Liver (tissue), 9 donors: ENCODE results near the gene AEN. TPM values are rescaled to one million over a fixed set of nuclear protein-coding genes. Genes with fewer than 3 reads are reported as not detected.

ENCODE experiments used
- DNase-seq: peaks from one replicate; pipeline ENCODE4 v3.0.0-alpha.2; 2017; ENCODE audit warnings: low spot score
- H3K27ac ChIP-seq, 2 donors: one replicate each; pipeline ENCODE4 v1.7.0; 2013; ENCODE audit warnings: inconsistent platforms in 2 of 2, low read length in 2 of 2, control low read depth in 1 of 2, low read depth in 1 of 2, mild to moderate bottlenecking in 1 of 2
- H3K27me3 ChIP-seq, 4 donors: one replicate each; pipeline versions ENCODE4 v1.6.1 to v1.7.0; 2013; ENCODE audit warnings: low read length in 3 of 4, inconsistent platforms in 1 of 4, mild to moderate bottlenecking in 1 of 4, moderate library complexity in 1 of 4; ENCODE audit not compliant: control insufficient read depth in 4 of 4, insufficient read depth in 4 of 4
- H3K36me3 ChIP-seq, 4 donors: one replicate each; pipeline versions ENCODE4 v1.6.1 to v1.7.0; 2013; ENCODE audit warnings: low read length in 3 of 4, mild to moderate bottlenecking in 3 of 4, low read depth in 1 of 4, moderate library complexity in 1 of 4; ENCODE audit not compliant: control insufficient read depth in 4 of 4, insufficient read depth in 3 of 4
- H3K4me1 ChIP-seq, 4 donors: one replicate each; pipeline versions ENCODE4 v1.6.1 to v1.7.0; 2013; ENCODE audit warnings: low read length in 3 of 4, mild to moderate bottlenecking in 3 of 4, moderate library complexity in 1 of 4; ENCODE audit not compliant: control insufficient read depth in 4 of 4, insufficient read depth in 4 of 4
- H3K4me3 ChIP-seq, 3 donors: one replicate each; pipeline versions ENCODE4 v1.6.1 to v1.7.0; 2013; ENCODE audit warnings: low read length in 3 of 3, control low read depth in 1 of 3, low read depth in 1 of 3, mild to moderate bottlenecking in 1 of 3
- H3K9ac ChIP-seq, 2 donors: one replicate each; pipeline ENCODE4 v1.7.0; 2013; ENCODE audit warnings: low read length in 2 of 2, mild to moderate bottlenecking in 2 of 2, moderate library complexity in 2 of 2, control low read depth in 1 of 2, low read depth in 1 of 2
- H3K9me3 ChIP-seq, 4 donors: one replicate each; pipeline versions ENCODE4 v1.6.1 to v1.7.0; 2013; ENCODE audit warnings: low read length in 3 of 4; ENCODE audit not compliant: control insufficient read depth in 4 of 4
- EGR1 ChIP-seq, 2 donors: IDR thresholded peaks; 2 replicates each; pipeline ENCODE4 v1.6.1; 2016 to 2018; ENCODE audit warnings: antibody characterized with exemption in 2 of 2, low read depth in 2 of 2
- FOXA1 ChIP-seq: IDR thresholded peaks from 2 replicates; pipeline ENCODE4 v1.6.1; 2016; ENCODE audit warnings: antibody characterized with exemption
- FOXA2 ChIP-seq: IDR thresholded peaks from 2 replicates; pipeline ENCODE4 v1.6.1; 2016; ENCODE audit warnings: antibody characterized with exemption
- HNF4G ChIP-seq: IDR thresholded peaks from 2 replicates; pipeline ENCODE4 v1.6.1; 2016; ENCODE audit warnings: antibody characterized with exemption
- JUND ChIP-seq, 2 donors: IDR thresholded peaks; 2 replicates each; pipeline ENCODE4 v1.6.1; 2016; ENCODE audit warnings: antibody characterized with exemption in 2 of 2
- NR2F2 ChIP-seq: IDR thresholded peaks from 2 replicates; pipeline ENCODE4 v1.6.1; 2016; ENCODE audit warnings: antibody characterized with exemption
- REST ChIP-seq: IDR thresholded peaks from 2 replicates; pipeline ENCODE4 v1.6.1; 2016; ENCODE audit warnings: antibody characterized with exemption, mild to moderate bottlenecking
- RXRA ChIP-seq, 2 donors: IDR thresholded peaks; 2 replicates each; pipeline ENCODE4 v1.6.1; 2017 to 2018; ENCODE audit warnings: antibody characterized with exemption in 2 of 2, mild to moderate bottlenecking in 1 of 2
- SP1 ChIP-seq: IDR thresholded peaks from 2 replicates; pipeline ENCODE4 v1.6.1; 2018; ENCODE audit warnings: antibody characterized with exemption, mild to moderate bottlenecking
- TAF1 ChIP-seq: conservative IDR thresholded peaks from 2 replicates; pipeline ENCODE4 v1.6.1; 2016; ENCODE audit warnings: antibody characterized with exemption, mild to moderate bottlenecking
- ZBTB33 ChIP-seq: IDR thresholded peaks from 2 replicates; pipeline ENCODE4 v1.6.1; 2016; ENCODE audit warnings: antibody characterized with exemption
- WGBS: extraction: QIAGEN DNeasy Blood & Tissue Kit; methylation state at CpG from one replicate; pipeline ENCODE4 v1.1.7; 2013; 5-methylcytosine and 5-hydroxymethylcytosine counted together
- polyA plus RNA-seq, 2 donors: library from polyadenylated mRNA; stranded (reverse) in 1 of 2; unstranded in 1 of 2; fragments of 200-250 nt in 1 of 2; fragments of >200 nt in 1 of 2; fragmentation: Nextera tagmentation in 1 of 2; extraction: Ambion mirVana in 1 of 2; gene quantifications; one replicate each; pipeline versions ENCODE4 v1.2.1 to v1.2.3, GENCODE V29; 2013 to 2015
- total RNA-seq, 2 donors: library from RNA; depleted of rRNA; stranded (reverse); fragments of >200 nt; gene quantifications; one replicate each; pipeline ENCODE4 v1.2.3, GENCODE V29; 2014
- donor health status: healthy.
- donor health status: healthy.
- donor health status: healthy.
- donor health status: healthy.
- donor health status: healthy.

Gene AEN
- total and polyA plus RNA-seq, 4 donors = 2.8 to 19.2 (median 10.5) TPM

- H3K4me3 ChIP-seq = no peak overlapping the region
- H3K9ac ChIP-seq = no peak overlapping the region
- H3K4me1 ChIP-seq = peaks cover 0 to 2% (median 0%) of the 10 kb centered on the region in 4 donors
- no peaks in the 10 kb centered on the region for H3K9me3 ChIP-seq
- no peak overlapping the region for H3K27ac ChIP-seq
- TF ChIP-seq HNF4G = no peak
- TF ChIP-seq TAF1 = no peak
- TF ChIP-seq FOXA1 = no peak
- TF ChIP-seq REST = no peak
- no peak for TF ChIP-seq EGR1 (IDR thresholded peaks at IDR 0.05; ENCODE audit: low read depth in 2 of 2)
- no peak for TF ChIP-seq JUND (IDR thresholded peaks at IDR 0.05)
- no peak for TF ChIP-seq ZBTB33
- no peak for DNase-seq
- 84% methylated on average over 13 of the region's 13 CpGs for WGBS
- no peaks in the 10 kb centered on the region for H3K36me3 ChIP-seq
- H3K27me3 ChIP-seq = no peaks in the 10 kb centered on the region
These were observed 37.2 kb downstream of the AEN start for GRCh38 chr15:88658070-88658965.

DNA sequence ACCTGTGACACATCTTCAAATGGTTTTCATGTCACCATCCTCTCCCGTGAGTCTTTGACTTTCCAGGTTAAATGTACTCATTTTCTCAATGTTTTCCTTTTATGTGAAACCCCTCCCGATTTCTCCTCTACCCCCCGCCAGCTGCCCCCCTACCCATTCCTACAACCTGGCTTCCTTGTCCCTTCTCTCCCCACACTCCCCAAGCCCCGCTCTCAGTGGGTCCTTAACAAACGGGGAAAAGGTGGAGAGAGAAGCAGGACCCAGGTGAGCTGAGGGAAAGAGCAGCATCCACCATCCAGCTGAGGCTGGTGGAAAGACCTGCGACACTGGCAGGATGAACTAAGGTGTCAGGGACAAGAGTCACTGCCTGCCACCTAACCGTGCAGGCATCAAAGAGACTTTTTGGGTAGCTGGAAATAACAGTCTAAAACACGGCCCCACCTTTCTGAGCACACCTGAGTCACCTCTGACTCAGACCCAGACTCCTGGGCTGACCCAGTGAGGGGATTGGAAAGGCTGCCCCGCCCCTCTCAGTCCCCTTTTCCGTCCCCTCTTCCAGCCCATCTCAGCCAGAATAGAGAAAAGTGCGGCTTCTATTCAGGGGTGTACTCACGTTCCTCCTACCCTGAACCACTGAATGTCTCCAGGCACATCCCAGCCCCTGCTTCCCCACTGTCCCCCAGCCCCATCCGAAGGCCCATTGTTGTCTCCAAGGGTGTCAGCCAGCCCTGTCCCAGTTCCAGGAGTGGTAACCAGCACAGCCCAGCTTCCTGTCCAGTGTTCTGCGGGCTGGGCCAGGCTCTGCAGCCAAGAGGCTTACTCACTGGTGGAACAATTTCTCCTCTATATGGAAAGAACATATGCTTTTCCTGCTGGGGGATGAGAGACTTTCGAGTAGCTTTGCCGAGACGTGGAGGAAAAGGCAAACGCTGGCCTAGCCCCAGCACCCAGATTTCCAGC, 38.1 kb downstream of the AEN start:
- H3K4me3 ChIP-seq = no peak overlapping the region
- H3K4me1 ChIP-seq = peaks cover 0 to 2% (median 0%) of the 10 kb centered on the region in 4 donors
- no peak overlapping the region for H3K27ac ChIP-seq
- no peaks in the 10 kb centered on the region for H3K27me3 ChIP-seq
- no peak for DNase-seq
- no peak overlapping the region for H3K9ac ChIP-seq
- TF ChIP-seq EGR1 (IDR thresholded peaks at IDR 0.05; ENCODE audit: low read depth in 2 of 2) = no peak
- TF ChIP-seq TAF1 = no peak
- no peak for TF ChIP-seq RXRA (IDR thresholded peaks at IDR 0.05)
- TF ChIP-seq FOXA1 = no peak
- no peak for TF ChIP-seq REST
- no peak for TF ChIP-seq NR2F2
- no peak for TF ChIP-seq SP1
- no peak for TF ChIP-seq FOXA2
- no peaks in the 10 kb centered on the region for H3K36me3 ChIP-seq
- WGBS = 79% methylated on average over 18 of the region's 18 CpGs
- H3K9me3 ChIP-seq = no peaks in the 10 kb centered on the region
